ENCODE measurements around the gene LMBR1.

GRCh38 chr7:156906200-156906649, 13.2 kb upstream of the LMBR1 start:
- TF ChIP-seq CTCF (IDR thresholded peaks at IDR 0.05; ENCODE audit: insufficient read depth, low read depth, low read length) (no peak), EZH2 (IDR thresholded peaks at IDR 0.05; ENCODE audit: insufficient read depth, low read length) (no peak)

Data from astrocyte (in vitro differentiated cells and primary cell).